KMS-11 (cell line): ENCODE measurements around the gene CWF19L1.

Source experiments
- H2AFZ ChIP-seq: fragments of 200-600 bp; sonication (generic); 2 replicates; pipeline ENCODE4 v1.6.1; 2016; ENCODE audit warnings: antibody characterized with exemption, mixed run types, low read depth
- H3K27ac ChIP-seq: fragments of 200-600 bp; sonication (generic); 2 replicates; pipeline ENCODE4 v1.6.1; 2016; ENCODE audit warnings: mild to moderate bottlenecking, mixed run types
- H3K27me3 ChIP-seq: fragments of 200-600 bp; sonication (generic); 2 replicates; pipeline ENCODE4 v1.6.1; 2017; ENCODE audit warnings: mild to moderate bottlenecking, low read depth, mixed run types, moderate library complexity; ENCODE audit not compliant: insufficient read depth
- H3K36me3 ChIP-seq: fragments of 200-600 bp; sonication (generic); 2 replicates; pipeline ENCODE4 v1.6.1; 2017; ENCODE audit warnings: mild to moderate bottlenecking, mixed run types; ENCODE audit not compliant: insufficient read depth
- H3K4me1 ChIP-seq: fragments of 200-600 bp; sonication (generic); 2 replicates; pipeline ENCODE4 v1.6.1; 2016; ENCODE audit warnings: mild to moderate bottlenecking, low read depth, mixed run types; ENCODE audit not compliant: poor library complexity, severe bottlenecking
- H3K4me2 ChIP-seq: fragments of 200-600 bp; sonication (generic); 2 replicates; pipeline ENCODE4 v1.7.0; 2016; ENCODE audit warnings: mild to moderate bottlenecking, mixed run types
- H3K4me3 ChIP-seq: fragments of 200-600 bp; sonication (generic); IDR thresholded peaks from 2 replicates; pipeline ENCODE4 v1.6.1; 2017; ENCODE audit warnings: low read depth, low read length, mixed read lengths; ENCODE audit not compliant: insufficient read depth
- H3K79me2 ChIP-seq: fragments of 200-600 bp; sonication (generic); 2 replicates; pipeline ENCODE4 v1.6.1; 2016; ENCODE audit warnings: low read depth, mixed run types; ENCODE audit not compliant: insufficient read depth
- H3K9ac ChIP-seq: fragments of 200-600 bp; sonication (generic); 2 replicates; pipeline ENCODE4 v1.6.1; 2016; ENCODE audit warnings: mild to moderate bottlenecking, mixed run types
- H4K20me1 ChIP-seq: fragments of 200-600 bp; sonication (generic); 2 replicates; pipeline ENCODE4 v1.6.1; 2016; ENCODE audit warnings: mild to moderate bottlenecking, mixed run types; ENCODE audit not compliant: insufficient read depth
- CTCF ChIP-seq: fragments of 200-600 bp; sonication (generic); conservative IDR thresholded peaks from 2 replicates; pipeline ENCODE4 v1.6.1; 2017; ENCODE audit warnings: low read depth, mild to moderate bottlenecking, antibody characterized with exemption, low read length, moderate library complexity, mixed read lengths

The CWF19L1 gene

DNA sequence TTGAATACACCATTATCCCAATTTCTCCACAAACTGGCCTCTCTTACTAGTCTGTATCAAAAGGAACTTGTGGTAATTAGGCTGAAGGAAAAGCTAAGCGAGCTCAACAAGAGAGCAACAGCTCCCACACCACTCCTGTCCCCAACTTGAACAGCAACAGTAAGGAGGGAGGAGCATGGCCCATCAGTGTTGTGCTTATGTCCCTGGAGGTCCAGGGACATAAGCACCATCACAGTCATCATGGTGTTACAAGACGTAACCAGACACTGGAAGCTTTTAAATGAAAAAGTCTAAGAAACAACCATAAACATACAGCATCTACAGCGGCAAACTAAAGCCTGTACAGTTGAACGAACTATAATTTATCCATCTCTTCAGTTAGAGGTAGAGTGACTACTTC is 82.6 kb downstream of the CWF19L1 start:
- Histone ChIP-seq H3K4me3 (peak overlapping the region; percentile 5), H3K79me2 (peaks cover 55% of the 10 kb centered on the region), H2AFZ (peak overlapping the region; percentile 83; the same call in 1 of the 2 replicates), H3K9ac (peak overlapping the region; percentile 92; the same call in 1 of the 2 replicates), H3K27me3 (no peaks in the 10 kb centered on the region), H3K4me2 (peak overlapping the region; percentile 92), H4K20me1 (no peaks in the 10 kb centered on the region), H3K36me3 (no peaks in the 10 kb centered on the region), H3K4me1 (peaks cover 27% of the 10 kb centered on the region), H3K27ac (peak overlapping the region; percentile 64; the same call in 1 of the 2 replicates)
- TF ChIP-seq CTCF: no peak

DNA sequence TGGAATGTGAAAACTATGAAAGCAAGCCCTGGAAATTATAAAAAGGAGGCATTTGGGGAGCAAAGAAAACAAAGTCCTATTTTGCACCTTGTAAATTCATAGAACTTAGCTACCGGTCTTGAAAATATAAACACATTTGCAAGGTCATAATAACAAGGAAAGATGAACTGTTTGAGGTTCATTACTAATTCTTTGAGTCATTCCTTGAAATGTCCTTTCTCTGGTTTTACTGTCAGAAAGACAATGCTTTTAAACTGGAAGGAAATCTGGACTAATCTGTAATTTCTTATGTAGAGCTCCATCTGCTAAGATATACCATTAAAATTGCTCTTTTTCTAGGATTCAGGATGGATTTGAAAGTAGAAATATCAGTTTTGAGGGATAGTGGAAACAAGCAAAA is 83.0 kb downstream of the CWF19L1 start:
- H3K27ac ChIP-seq: no peak overlapping the region
- H2AFZ ChIP-seq: no peak overlapping the region
- no peak overlapping the region for H3K4me3 ChIP-seq
- no peak overlapping the region; the same call in 1 of the 2 replicates for H3K9ac ChIP-seq
- H3K27me3 ChIP-seq: no peaks in the 10 kb centered on the region
- TF ChIP-seq CTCF: no peak
- H3K79me2 ChIP-seq: peaks cover 55% of the 10 kb centered on the region
- peaks cover 27% of the 10 kb centered on the region for H3K4me1 ChIP-seq
- H3K4me2 ChIP-seq: peak overlapping the region; percentile 92
- H4K20me1 ChIP-seq: no peaks in the 10 kb centered on the region
- no peaks in the 10 kb centered on the region for H3K36me3 ChIP-seq

DNA sequence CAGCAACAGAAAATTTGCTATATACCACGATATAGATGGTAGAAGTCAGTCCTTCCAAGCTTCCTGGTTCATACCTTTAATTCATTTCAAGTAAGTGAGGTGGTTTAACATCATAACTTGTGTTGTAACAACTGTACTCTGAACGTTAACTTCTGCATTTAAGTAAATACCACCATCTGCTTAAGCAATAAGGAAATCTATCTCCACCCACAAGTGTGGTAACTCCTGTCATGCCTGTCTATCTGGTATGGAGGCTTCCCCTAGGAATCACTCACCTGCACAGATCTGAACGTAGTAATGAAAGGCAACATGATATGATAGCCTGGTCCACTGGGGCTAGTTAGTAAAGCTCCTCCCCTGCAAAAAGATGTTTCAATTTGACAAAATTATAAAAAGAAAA is 84.0 kb downstream of the CWF19L1 start:
- H3K4me2 ChIP-seq: no peak overlapping the region
- H2AFZ ChIP-seq: no peak overlapping the region
- no peak overlapping the region for H3K4me3 ChIP-seq
- H3K27ac ChIP-seq: no peak overlapping the region
- H3K36me3 ChIP-seq: 0 out of 2 replicates have a peak, but pooled peaks cover 2% of the 10 kb centered on the region
- H3K79me2 ChIP-seq: peaks cover 60% of the 10 kb centered on the region
- no peak for TF ChIP-seq CTCF
- H3K9ac ChIP-seq: no peak overlapping the region
- H4K20me1 ChIP-seq: no peaks in the 10 kb centered on the region
- H3K27me3 ChIP-seq: no peaks in the 10 kb centered on the region
- peaks cover 27% of the 10 kb centered on the region for H3K4me1 ChIP-seq

DNA sequence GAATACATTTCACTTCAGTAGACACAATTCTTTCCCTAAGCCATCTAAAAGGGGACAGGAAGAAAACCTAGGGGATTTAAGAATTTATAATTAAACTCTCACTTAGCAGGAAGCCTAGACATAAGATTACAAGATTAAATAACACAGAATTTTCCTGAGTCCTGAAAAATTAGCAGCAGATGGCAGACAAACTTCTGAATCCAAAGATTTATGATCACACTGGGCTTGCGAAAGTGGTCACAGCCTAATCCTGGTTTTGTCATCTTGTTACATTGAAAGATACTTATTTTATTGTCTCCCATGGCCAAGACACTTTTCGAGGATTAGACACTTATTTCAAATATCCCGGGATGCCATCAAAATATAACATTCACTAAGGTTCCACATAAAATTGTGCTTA is 84.5 kb downstream of the CWF19L1 start:
- Histone ChIP-seq H3K79me2 (peaks cover 62% of the 10 kb centered on the region), H3K4me3 (no peak overlapping the region), H3K4me1 (peaks cover 27% of the 10 kb centered on the region), H3K4me2 (no peak overlapping the region), H2AFZ (no peak overlapping the region), H3K27ac (no peak overlapping the region), H3K27me3 (no peaks in the 10 kb centered on the region), H4K20me1 (no peaks in the 10 kb centered on the region), H3K36me3 (0 out of 2 replicates have a peak, but pooled peaks cover 4% of the 10 kb centered on the region), H3K9ac (no peak overlapping the region)
- TF ChIP-seq CTCF: no peak
